Activated CD4-positive, alpha-beta T cell treated with anti-CD3 and anti-CD28 coated beads for 36 hours (primary cell): ENCODE data around the gene OR2AT4. TPM values are rescaled to one million over a fixed set of nuclear protein-coding genes. Genes with fewer than 3 reads are reported as not detected.

Experiments
- total RNA-seq, 2 experiments: library from RNA; stranded (reverse); gene quantifications; one replicate each; pipeline ENCODE4 v1.2.3, GENCODE V29; 2021

Gene OR2AT4
- total RNA-seq, 2 experiments from 2014 or later: not detected

Other genes starting within 250 kb of the OR2AT4 start
- 10 to 100 TPM in 1 of 2 experiments, 1 to 10 TPM in 1; 7.8 to 11.9 TPM for gene XRRA1, start 147.8 kb downstream of the OR2AT4 start, total RNA-seq
- 100 to 1,000 TPM; 124 to 131 TPM for gene SPCS2, start 147.6 kb downstream of the OR2AT4 start, total RNA-seq
- 10 to 100 TPM; 12.0 to 13.9 TPM for gene NEU3, start 107.9 kb downstream of the OR2AT4 start, total RNA-seq
- not detected for gene SLCO2B1, start 54.2 kb upstream of the OR2AT4 start, total RNA-seq
- gene TPBGL, start 143.9 kb upstream of the OR2AT4 start, total RNA-seq: under 1 TPM; 0.18 to 0.21 TPM